ENCODE results near the gene GSTT4.
"Not testable (repeated sequence)": the region's sequence is repeated elsewhere in the genome, so short reads cannot be mapped to it uniquely, and the experiment has no call there.

The GSTT4 gene

GRCh38 chr22:23989583-23990244 lies 15.5 kb downstream of the GSTT4 start:
- not testable (repeated sequence) for DNase-seq (ENCODE audit: low read depth in 2 of 2)

GRCh38 chr22:23986538-23987178 lies 18.6 kb downstream of the GSTT4 start:
- not testable (repeated sequence) for DNase-seq (ENCODE audit: low read depth in 2 of 2)

GRCh38 chr22:23986089-23986488 lies 19.2 kb downstream of the GSTT4 start:
- not testable (repeated sequence) for DNase-seq (ENCODE audit: low read depth in 2 of 2)

GRCh38 chr22:23984430-23984829 lies 20.8 kb downstream of the GSTT4 start:
- DNase-seq (ENCODE audit: low read depth in 2 of 2): no peak

GRCh38 chr22:23980567-23980966 lies 24.7 kb downstream of the GSTT4 start:
- DNase-seq (ENCODE audit: low read depth in 2 of 2): not testable (repeated sequence)

GRCh38 chr22:23979557-23980240 lies 25.6 kb downstream of the GSTT4 start, which contains the start of gene GSTT2:
Gene GSTT2 (plus strand): TSS chr22:23980134.
- not testable (repeated sequence) for DNase-seq (ENCODE audit: low read depth in 2 of 2)

- DNase-seq (ENCODE audit: low read depth in 2 of 2): not testable (repeated sequence)
Observed at GRCh38 chr22:23977304-23977703, 27.9 kb downstream of the GSTT4 start.

- not testable (repeated sequence) for DNase-seq (ENCODE audit: low read depth in 2 of 2)
Observed at GRCh38 chr22:23974836-23975352, 30.4 kb downstream of the GSTT4 start.

GRCh38 chr22:23974345-23974744 lies 30.9 kb downstream of the GSTT4 start, which contains the start of gene DDT:
Gene DDT (minus strand): TSS chr22:23974441. CDS start chr22:23974414, 27 bp downstream.
- DNase-seq (ENCODE audit: low read depth in 2 of 2): not testable (repeated sequence)

- DNase-seq (ENCODE audit: low read depth in 2 of 2): not testable (repeated sequence)
Observed at GRCh38 chr22:23971927-23972326, 33.3 kb downstream of the GSTT4 start.

- DNase-seq (ENCODE audit: low read depth in 2 of 2): no peak
Observed at GRCh38 chr22:23970816-23971486, 34.3 kb downstream of the GSTT4 start.

- DNase-seq (ENCODE audit: low read depth in 2 of 2): no peak
Observed at GRCh38 chr22:23970201-23970641, 35.0 kb downstream of the GSTT4 start.

GRCh38 chr22:23969071-23969470 lies 36.2 kb downstream of the GSTT4 start:
- DNase-seq (ENCODE audit: low read depth in 2 of 2): no peak

GRCh38 chr22:23966568-23966967 lies 38.7 kb downstream of the GSTT4 start, which contains the start of gene DDTL:
Gene DDTL (plus strand): TSS chr22:23966888. CDS start chr22:23966915, 27 bp downstream.
- not testable (repeated sequence) for DNase-seq (ENCODE audit: low read depth in 2 of 2)

- not testable (repeated sequence) for DNase-seq (ENCODE audit: low read depth in 2 of 2)
Observed at GRCh38 chr22:23966094-23966493, 39.2 kb downstream of the GSTT4 start.

GRCh38 chr22:23961084-23961771 lies 44.0 kb downstream of the GSTT4 start, which contains the start of gene GSTT2B:
Gene GSTT2B (minus strand): TSS chr22:23961195. CDS start chr22:23961131, 64 bp downstream.
- DNase-seq (ENCODE audit: low read depth in 2 of 2): not testable (repeated sequence)

- peak; percentile 68 to 78 for DNase-seq (ENCODE audit: low read depth in 2 of 2)
Observed at GRCh38 chr22:23956301-23956900, 48.9 kb downstream of the GSTT4 start.

GRCh38 chr22:23955886-23956285 lies 49.4 kb downstream of the GSTT4 start:
- not testable (repeated sequence) for DNase-seq (ENCODE audit: low read depth in 2 of 2)

- not testable (repeated sequence) for DNase-seq (ENCODE audit: low read depth in 2 of 2)
Observed at GRCh38 chr22:23954991-23955305, 50.3 kb downstream of the GSTT4 start.

- not testable (repeated sequence) for DNase-seq (ENCODE audit: low read depth in 2 of 2)
Observed at GRCh38 chr22:23954193-23954990, 50.9 kb downstream of the GSTT4 start.

All from activated CD4-positive, alpha-beta T cell treated with anti-CD3 and anti-CD28 coated beads for 24 hours (primary cell).